ENCODE measurements around the gene OTOS. TPM values are rescaled to one million over a fixed set of nuclear protein-coding genes. Genes with fewer than 3 reads are reported as not detected.

Gene OTOS
- total and polyA plus RNA-seq, 9 of the 15 experiments (the other 6 are each of a cell fraction or from before 2014, with no cell fraction given): not detected

- TF ChIP-seq RBM14 (IDR thresholded peaks at IDR 0.05; ENCODE audit: borderline replicate concordance, insufficient read depth, low read depth, low read length): no peak
- TF ChIP-seq GABPA (tag; conservative IDR thresholded peaks at IDR 0.05; ENCODE audit: low read depth): peak; percentile 97
- peak; percentile 91 for TF ChIP-seq SNIP1 (IDR thresholded peaks at IDR 0.05; ENCODE audit: low read depth)
- peak; percentile 63; the same call in 1 of the 2 replicates for TF ChIP-seq MYC (IDR thresholded peaks at IDR 0.05; ENCODE audit: low read depth, low read length)
- TF ChIP-seq MYC (CRISPR knock-in tag; IDR thresholded peaks at IDR 0.05; ENCODE audit: borderline replicate concordance, low read depth): no peak
- TF ChIP-seq CLOCK (CRISPR knock-in tag; IDR thresholded peaks at IDR 0.05; ENCODE audit: borderline replicate concordance): no peak
- peak; percentile 41; the same call in 1 of the 2 replicates for TF ChIP-seq CREB1 (IDR thresholded peaks at IDR 0.05)
- peak; percentile 54 for TF ChIP-seq CREB1 (CRISPR knock-in tag; IDR thresholded peaks at IDR 0.05)
- no peak for TF ChIP-seq LARP7 (IDR thresholded peaks at IDR 0.05)
- TF ChIP-seq RBFOX2 (IDR thresholded peaks at IDR 0.05; ENCODE audit: low read depth, low read length): peak; percentile 84
- peak in 1 of 2 experiments; percentile 65; a peak in 1 of 4 replicates for TF ChIP-seq KDM4B (IDR thresholded peaks at IDR 0.05; ENCODE audit: borderline replicate concordance in 2 of 2, low read depth in 1 of 2)
- peak; percentile 66; the same call in 1 of the 2 replicates for TF ChIP-seq TFAP4 (CRISPR knock-in tag; IDR thresholded peaks at IDR 0.05; ENCODE audit: borderline replicate concordance)
- peak; percentile 92 for TF ChIP-seq ETV1 (tag; conservative IDR thresholded peaks at IDR 0.05; ENCODE audit: low read depth)
- peak; percentile 55 for TF ChIP-seq TBP (optimal IDR thresholded peaks at IDR 0.05; ENCODE audit: low read depth, low read length)
- TF ChIP-seq PHF20 (IDR thresholded peaks at IDR 0.05; ENCODE audit: partially characterized antibody): peak; percentile 91
- TF ChIP-seq POLR2A (conservative IDR thresholded peaks at IDR 0.05): peak; percentile 72
- TF ChIP-seq ZNF23 (CRISPR knock-in tag; IDR thresholded peaks at IDR 0.05): no peak
- TF ChIP-seq RHOXF2B (CRISPR knock-in tag; conservative IDR thresholded peaks at IDR 0.05): no peak
- TF ChIP-seq PCBP2 (IDR thresholded peaks at IDR 0.05; ENCODE audit: low read depth, low read length, poor library complexity, severe bottlenecking): no peak
- no peak for TF ChIP-seq ZSCAN32 (CRISPR knock-in tag; IDR thresholded peaks at IDR 0.05)
- TF ChIP-seq TSHZ1 (CRISPR knock-in tag; IDR thresholded peaks at IDR 0.05): no peak
- no peak for TF ChIP-seq PPARD (CRISPR knock-in tag; IDR thresholded peaks at IDR 0.05)
- TF ChIP-seq L3MBTL2 (IDR thresholded peaks at IDR 0.05): peak; percentile 72
- TF ChIP-seq TRIM28 (IDR thresholded peaks at IDR 0.05): no peak
Observed at GRCh38 chr2:240136013-240136670, 4.3 kb downstream of the OTOS start, which contains the start of gene COPS9 (continued).
